OCI-LY1 (cell line): ENCODE measurements around the gene UBE2Q1.

Experiments used
- CTCF ChIP-seq: fragments of 200-600 bp; sonication (generic), shearing (Covaris generic); IDR thresholded peaks from 2 replicates; pipeline ENCODE4 v1.5.1; 2017; ENCODE audit warnings: mild to moderate bottlenecking, antibody characterized with exemption, low read length, moderate library complexity, mixed read lengths
- EZH2 ChIP-seq: fragments of 200-600 bp; sonication (generic), shearing (Covaris generic); IDR thresholded peaks from 2 replicates; pipeline ENCODE4 v1.8.0; 2017; ENCODE audit warnings: borderline replicate concordance, mixed run types, mild to moderate bottlenecking, antibody characterized with exemption, low read length, moderate library complexity, mixed read lengths

- TF ChIP-seq EZH2 (no peak), CTCF (no peak)
Observed at GRCh38 chr1:154577346-154578057, 19.0 kb upstream of the UBE2Q1 start.
